K562 (cell line): ENCODE measurements around the gene CDC5L. TPM values are rescaled to one million over a fixed set of nuclear protein-coding genes. Genes with fewer than 3 reads are reported as not detected.

Source experiments
- CEBPG ChIP-seq, 3 experiments: fragments of 200-800 bp in 1 of 3; sonication (Bioruptor generic) in 1 of 3; sonication (generic) in 1 of 3; formaldehyde crosslinking in 1 of 3; IDR thresholded peaks in 2 of 3; conservative IDR thresholded peaks in 1 of 3; 2 replicates each; pipeline versions ENCODE4 v1.6.1 to v1.8.0; 2016 to 2022; ENCODE audit warnings: missing compliant biosample characterization in 2 of 3, missing genetic modification characterization in 2 of 3, mild to moderate bottlenecking in 1 of 3, missing genetic modification reagents in 1 of 3
- ESRRA ChIP-seq: fragments of 450-650 bp; IDR thresholded peaks from 2 replicates; pipeline ENCODE4 v1.6.1; 2014; ENCODE audit warnings: low read depth, mild to moderate bottlenecking, moderate library complexity, borderline replicate concordance
- GATAD2A ChIP-seq: fragments of 450-650 bp; IDR thresholded peaks from 2 replicates; pipeline ENCODE4 v1.6.1; 2017
- HEY1 ChIP-seq: fragments of 250-450 bp; sonication (Bioruptor Pico); IDR thresholded peaks from 2 replicates; pipeline ENCODE4 v1.5.0; 2020; ENCODE audit warnings: mild to moderate bottlenecking, moderate library complexity, borderline replicate concordance
- ILF3 ChIP-seq: fragments of 450-650 bp; IDR thresholded peaks from 2 replicates; pipeline ENCODE4 v1.6.1; 2018; ENCODE audit warnings: antibody characterized with exemption, mild to moderate bottlenecking, moderate library complexity, borderline replicate concordance
- LCOR ChIP-seq: sonication (generic); formaldehyde crosslinking; IDR thresholded peaks from 2 replicates; pipeline ENCODE4 v1.8.0; 2022; ENCODE audit warnings: mild to moderate bottlenecking, missing genetic modification reagents
- MIER1 ChIP-seq: fragments of 450-650 bp; IDR thresholded peaks from 2 replicates; pipeline ENCODE4 v1.6.1; 2016; ENCODE audit warnings: antibody characterized with exemption, mild to moderate bottlenecking, low read depth
- NR2C2 ChIP-seq, 2 experiments: fragments of 200-800 bp in 1 of 2; sonication (Bioruptor generic) in 1 of 2; sonication (generic) in 1 of 2; formaldehyde crosslinking in 1 of 2; IDR thresholded peaks; 2 replicates each; pipeline versions ENCODE4 v1.6.1 to v1.8.0; 2016 to 2022; ENCODE audit warnings: mild to moderate bottlenecking in 1 of 2, missing compliant biosample characterization in 1 of 2, missing genetic modification characterization in 1 of 2, missing genetic modification reagents in 1 of 2
- SMARCE1 ChIP-seq: fragments of 450-650 bp; IDR thresholded peaks from 2 replicates; pipeline ENCODE4 v1.7.1; 2016; ENCODE audit warnings: mild to moderate bottlenecking
- TEAD4 ChIP-seq, 2 experiments: sonication (generic) in 1 of 2; formaldehyde crosslinking in 1 of 2; IDR thresholded peaks; 2 replicates each; pipeline versions ENCODE4 v1.6.1 to v1.8.0; 2012 to 2022; ENCODE audit warnings: borderline replicate concordance in 1 of 2, inconsistent platforms in 1 of 2, low read length in 1 of 2, mild to moderate bottlenecking in 1 of 2, missing genetic modification reagents in 1 of 2
- YY1 ChIP-seq, 3 experiments: IDR thresholded peaks; 2 replicates each; pipeline ENCODE4 v1.6.1; 2011; ENCODE audit warnings: low read length in 2 of 3, mild to moderate bottlenecking in 2 of 3, moderate library complexity in 2 of 3, borderline replicate concordance in 1 of 3, control low read depth in 1 of 3, low read depth in 1 of 3; ENCODE audit not compliant: insufficient read depth in 3 of 3, insufficient replicate concordance in 2 of 3, control insufficient read depth in 1 of 3, insufficient read length in 1 of 3; ENCODE audit errors: extremely low read depth in 1 of 3
- ZNF41 ChIP-seq: fragments of 250-450 bp; sonication (Bioruptor Pico); conservative IDR thresholded peaks from 2 replicates; pipeline ENCODE4 v1.4.0; 2020; ENCODE audit warnings: mild to moderate bottlenecking
- ZNF507 ChIP-seq: conservative IDR thresholded peaks from 2 replicates; pipeline ENCODE4 v1.6.1; 2017; ENCODE audit warnings: missing genetic modification characterization, missing compliant biosample characterization
- ZZZ3 ChIP-seq: fragments of 450-650 bp; IDR thresholded peaks from 2 replicates; pipeline ENCODE4 v1.6.1; 2016; ENCODE audit warnings: antibody characterized with exemption, mild to moderate bottlenecking, moderate library complexity
- polyA plus RNA-seq, 8 experiments: library from polyadenylated mRNA; depleted of rRNA in 4 of 8; stranded (reverse) in 5 of 8; unstranded in 3 of 8; fragments of >200 nt; fragmentation: Nextera tagmentation in 2 of 8; fragmentation: Illumina TruSeq in 1 of 8; extraction: Ambion mirVana in 2 of 8; extraction: Trizol in 1 of 8; gene quantifications; 2 replicates each; pipeline versions ENCODE4 v1.2.1 to v1.2.3, GENCODE V29; 2011 to 2014; ENCODE audit warnings: inconsistent platforms in 1 of 8, missing spikeins in 1 of 8
- total RNA-seq, 7 experiments: library from RNA; depleted of rRNA in 6 of 7; stranded (reverse); fragments of >200 nt in 6 of 7; fragmentation: Illumina TruSeq in 2 of 7; extraction: Trizol in 2 of 7; gene quantifications; 2 replicates each; pipeline versions ENCODE4 v1.2.1 to v1.2.3, GENCODE V29; 2011 to 2021; ENCODE audit warnings: low replicate concordance in 1 of 7
- TF ChIP-seq, protein P1 (sequence below): fragments of 450-650 bp; formaldehyde crosslinking; IDR thresholded peaks from 2 replicates; pipeline ENCODE4 v1.4.0; 2022; ENCODE audit warnings: mild to moderate bottlenecking, moderate library complexity
- TF ChIP-seq, protein P2 (sequence below), 2 experiments: fragments of 450-650 bp; IDR thresholded peaks; 2 replicates each; pipeline ENCODE4 v1.6.1; 2018; ENCODE audit warnings: mild to moderate bottlenecking in 2 of 2, low read depth in 1 of 2; ENCODE audit not compliant: partially characterized antibody in 2 of 2
- TF ChIP-seq, protein P3 (sequence below): sonication (generic); formaldehyde crosslinking; IDR thresholded peaks from 2 replicates; pipeline ENCODE4 v1.8.1; 2023; ENCODE audit warnings: mild to moderate bottlenecking, missing genetic modification reagents
- TF ChIP-seq, protein P4 (sequence below), 2 experiments: fragments of 450-650 bp in 1 of 2; sonication (generic) in 1 of 2; formaldehyde crosslinking; conservative IDR thresholded peaks; 2 replicates each; pipeline versions ENCODE4 v1.4.0 to v1.8.1; 2020 to 2022; ENCODE audit warnings: mild to moderate bottlenecking in 1 of 2, missing genetic modification reagents in 1 of 2

CDC5L gene
- total and polyA plus RNA-seq, 9 of the 15 experiments (the other 6 are each of a cell fraction or from before 2014, with no cell fraction given): 22.3 to 44.2 (median 30.8) TPM

DNA sequence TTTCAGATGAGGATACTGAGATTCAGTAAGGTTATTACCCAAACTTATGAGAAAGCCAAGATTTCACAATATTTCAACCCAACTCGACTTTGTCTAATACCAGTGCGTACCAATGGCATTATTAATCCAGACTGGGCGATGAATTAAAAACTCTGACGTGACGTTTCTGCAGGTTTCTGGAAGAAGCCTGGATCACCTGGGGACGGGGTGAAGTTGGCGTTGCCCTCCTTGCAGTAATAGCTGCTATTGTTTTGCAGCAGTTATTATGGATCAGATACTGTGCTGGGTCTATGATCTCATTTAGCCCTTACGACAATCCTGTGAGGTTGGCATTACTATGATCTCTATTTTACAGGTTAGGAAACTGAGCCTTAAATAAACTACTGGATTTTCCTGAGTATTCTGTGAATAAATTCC is 569 bp upstream of the CDC5L start (continued):
- TF ChIP-seq GATAD2A (no peak), ZZZ3 (no peak), YY1 (IDR thresholded peaks at IDR 0.05; ENCODE audit: borderline replicate concordance in 1 of 3, control insufficient read depth in 1 of 3, extremely low read depth in 1 of 3, insufficient read depth in 3 of 3, insufficient read length in 1 of 3, insufficient replicate concordance in 2 of 3, low read depth in 1 of 3, low read length in 2 of 3) (no peak), ZNF41 (CRISPR knock-in tag) (no peak), ESRRA (peak; percentile 23; the same call in 1 of the 2 replicates), CEBPG (CRISPR knock-in tag; IDR thresholded peaks at IDR 0.05) (no peak), CEBPG (tag; conservative IDR thresholded peaks at IDR 0.05 in 1 of 2, IDR thresholded peaks at IDR 0.05 in 1 of 2) (peak; percentile 75 to 76), HEY1 (0 out of 2 replicates have a peak, but pooled peaks have one; percentile 31), MIER1 (0 out of 2 replicates have a peak, but pooled peaks have one; percentile 51), LCOR (CRISPR knock-in tag) (no peak), ZNF507 (tag) (no peak), TEAD4 (IDR thresholded peaks at IDR 0.05; ENCODE audit: low read length) (no peak), TEAD4 (CRISPR knock-in tag; IDR thresholded peaks at IDR 0.05; ENCODE audit: borderline replicate concordance) (no peak), NR2C2 (CRISPR knock-in tag; IDR thresholded peaks at IDR 0.05) (0 out of 2 replicates have a peak, but pooled peaks have one; percentile 64), NR2C2 (tag; IDR thresholded peaks at IDR 0.05) (no peak), SMARCE1 (peak; percentile 53; the same call in 1 of the 2 replicates), ILF3 (peak; percentile 63; the same call in 1 of the 2 replicates)
- TF ChIP-seq, protein P1, sequence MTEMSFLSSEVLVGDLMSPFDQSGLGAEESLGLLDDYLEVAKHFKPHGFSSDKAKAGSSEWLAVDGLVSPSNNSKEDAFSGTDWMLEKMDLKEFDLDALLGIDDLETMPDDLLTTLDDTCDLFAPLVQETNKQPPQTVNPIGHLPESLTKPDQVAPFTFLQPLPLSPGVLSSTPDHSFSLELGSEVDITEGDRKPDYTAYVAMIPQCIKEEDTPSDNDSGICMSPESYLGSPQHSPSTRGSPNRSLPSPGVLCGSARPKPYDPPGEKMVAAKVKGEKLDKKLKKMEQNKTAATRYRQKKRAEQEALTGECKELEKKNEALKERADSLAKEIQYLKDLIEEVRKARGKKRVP: 0 out of 2 replicates have a peak, but pooled peaks have one; percentile 36
- TF ChIP-seq, protein P2, sequence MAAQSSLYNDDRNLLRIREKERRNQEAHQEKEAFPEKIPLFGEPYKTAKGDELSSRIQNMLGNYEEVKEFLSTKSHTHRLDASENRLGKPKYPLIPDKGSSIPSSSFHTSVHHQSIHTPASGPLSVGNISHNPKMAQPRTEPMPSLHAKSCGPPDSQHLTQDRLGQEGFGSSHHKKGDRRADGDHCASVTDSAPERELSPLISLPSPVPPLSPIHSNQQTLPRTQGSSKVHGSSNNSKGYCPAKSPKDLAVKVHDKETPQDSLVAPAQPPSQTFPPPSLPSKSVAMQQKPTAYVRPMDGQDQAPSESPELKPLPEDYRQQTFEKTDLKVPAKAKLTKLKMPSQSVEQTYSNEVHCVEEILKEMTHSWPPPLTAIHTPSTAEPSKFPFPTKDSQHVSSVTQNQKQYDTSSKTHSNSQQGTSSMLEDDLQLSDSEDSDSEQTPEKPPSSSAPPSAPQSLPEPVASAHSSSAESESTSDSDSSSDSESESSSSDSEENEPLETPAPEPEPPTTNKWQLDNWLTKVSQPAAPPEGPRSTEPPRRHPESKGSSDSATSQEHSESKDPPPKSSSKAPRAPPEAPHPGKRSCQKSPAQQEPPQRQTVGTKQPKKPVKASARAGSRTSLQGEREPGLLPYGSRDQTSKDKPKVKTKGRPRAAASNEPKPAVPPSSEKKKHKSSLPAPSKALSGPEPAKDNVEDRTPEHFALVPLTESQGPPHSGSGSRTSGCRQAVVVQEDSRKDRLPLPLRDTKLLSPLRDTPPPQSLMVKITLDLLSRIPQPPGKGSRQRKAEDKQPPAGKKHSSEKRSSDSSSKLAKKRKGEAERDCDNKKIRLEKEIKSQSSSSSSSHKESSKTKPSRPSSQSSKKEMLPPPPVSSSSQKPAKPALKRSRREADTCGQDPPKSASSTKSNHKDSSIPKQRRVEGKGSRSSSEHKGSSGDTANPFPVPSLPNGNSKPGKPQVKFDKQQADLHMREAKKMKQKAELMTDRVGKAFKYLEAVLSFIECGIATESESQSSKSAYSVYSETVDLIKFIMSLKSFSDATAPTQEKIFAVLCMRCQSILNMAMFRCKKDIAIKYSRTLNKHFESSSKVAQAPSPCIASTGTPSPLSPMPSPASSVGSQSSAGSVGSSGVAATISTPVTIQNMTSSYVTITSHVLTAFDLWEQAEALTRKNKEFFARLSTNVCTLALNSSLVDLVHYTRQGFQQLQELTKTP (IDR thresholded peaks at IDR 0.05; ENCODE audit: low read depth in 1 of 2, partially characterized antibody in 2 of 2): peak in 1 of 2 experiments; percentile 23
- TF ChIP-seq, protein P3, sequence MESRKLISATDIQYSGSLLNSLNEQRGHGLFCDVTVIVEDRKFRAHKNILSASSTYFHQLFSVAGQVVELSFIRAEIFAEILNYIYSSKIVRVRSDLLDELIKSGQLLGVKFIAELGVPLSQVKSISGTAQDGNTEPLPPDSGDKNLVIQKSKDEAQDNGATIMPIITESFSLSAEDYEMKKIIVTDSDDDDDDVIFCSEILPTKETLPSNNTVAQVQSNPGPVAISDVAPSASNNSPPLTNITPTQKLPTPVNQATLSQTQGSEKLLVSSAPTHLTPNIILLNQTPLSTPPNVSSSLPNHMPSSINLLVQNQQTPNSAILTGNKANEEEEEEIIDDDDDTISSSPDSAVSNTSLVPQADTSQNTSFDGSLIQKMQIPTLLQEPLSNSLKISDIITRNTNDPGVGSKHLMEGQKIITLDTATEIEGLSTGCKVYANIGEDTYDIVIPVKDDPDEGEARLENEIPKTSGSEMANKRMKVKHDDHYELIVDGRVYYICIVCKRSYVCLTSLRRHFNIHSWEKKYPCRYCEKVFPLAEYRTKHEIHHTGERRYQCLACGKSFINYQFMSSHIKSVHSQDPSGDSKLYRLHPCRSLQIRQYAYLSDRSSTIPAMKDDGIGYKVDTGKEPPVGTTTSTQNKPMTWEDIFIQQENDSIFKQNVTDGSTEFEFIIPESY (CRISPR knock-in tag): no peak
- TF ChIP-seq, protein P4, sequence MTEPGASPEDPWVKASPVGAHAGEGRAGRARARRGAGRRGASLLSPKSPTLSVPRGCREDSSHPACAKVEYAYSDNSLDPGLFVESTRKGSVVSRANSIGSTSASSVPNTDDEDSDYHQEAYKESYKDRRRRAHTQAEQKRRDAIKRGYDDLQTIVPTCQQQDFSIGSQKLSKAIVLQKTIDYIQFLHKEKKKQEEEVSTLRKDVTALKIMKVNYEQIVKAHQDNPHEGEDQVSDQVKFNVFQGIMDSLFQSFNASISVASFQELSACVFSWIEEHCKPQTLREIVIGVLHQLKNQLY (CRISPR knock-in tag; conservative IDR thresholded peaks at IDR 0.05): peak in 1 of 2 experiments; percentile 85; a peak in 1 of 4 replicates
